Upper lobe of left lung (tissue), 6 donors: ENCODE results near the gene CTBS. TPM values are rescaled to one million over a fixed set of nuclear protein-coding genes. Genes with fewer than 3 reads are reported as not detected.
A peak's percentile ranks its signal among the peaks of the same experiment; 100 is the strongest.

Experiments used
- ATAC-seq, 2 donors: fragments of 200-7000 bp; cut with Tn5 transposase; one replicate each; pipeline ENCODE4 v1.9.1; 2022; ENCODE audit warnings: mild to moderate bottlenecking in 2 of 2, moderate library complexity in 2 of 2; ENCODE audit not compliant: low FRiP score in 2 of 2
- DNase-seq, 2 donors: peaks; one replicate each; pipeline ENCODE4 v3.0.0-alpha.2; 2019 to 2020
- H3K27ac ChIP-seq, 4 donors: fragments of 200-600 bp; sonication (generic); one replicate each; pipeline ENCODE4 v1.5.1; 2016 to 2019
- H3K27me3 ChIP-seq, 4 donors: fragments of 200-600 bp; sonication (generic); one replicate each; pipeline ENCODE4 v1.5.1; 2017 to 2019
- H3K36me3 ChIP-seq, 4 donors: fragments of 200-600 bp; sonication (generic); one replicate each; pipeline ENCODE4 v1.5.1; 2016 to 2019
- H3K4me1 ChIP-seq, 4 donors: fragments of 200-600 bp; sonication (generic); one replicate each; pipeline ENCODE4 v1.5.1; 2018 to 2019
- H3K4me3 ChIP-seq, 4 donors: fragments of 200-600 bp; sonication (generic); one replicate each; pipeline ENCODE4 v1.5.1; 2017 to 2019; ENCODE audit warnings: mild to moderate bottlenecking in 2 of 4, moderate library complexity in 1 of 4
- H3K9me3 ChIP-seq, 4 donors: fragments of 200-600 bp; sonication (generic); one replicate each; pipeline ENCODE4 v1.5.1; 2018 to 2019
- CTCF ChIP-seq, 6 experiments: fragments of 450-650 bp in 4 of 6; fragments of 200-600 bp in 2 of 6; sonication (generic) in 2 of 6; IDR thresholded peaks; one replicate each; pipeline ENCODE4 v1.5.1; 2016 to 2019; ENCODE audit warnings: antibody characterized with exemption in 6 of 6
- EP300 ChIP-seq, 4 donors: sonication (generic); formaldehyde crosslinking; IDR thresholded peaks; one replicate each; pipeline ENCODE4 v1.5.1; 2017; ENCODE audit warnings: antibody characterized with exemption in 4 of 4, control low read depth in 2 of 4
- POLR2A ChIP-seq, 4 donors: fragments of 450-650 bp; IDR thresholded peaks; one replicate each; pipeline ENCODE4 v1.5.1; 2016 to 2017; ENCODE audit warnings: antibody characterized with exemption in 4 of 4, mild to moderate bottlenecking in 2 of 4
- POLR2AphosphoS5 ChIP-seq, 2 donors: sonication (generic); formaldehyde crosslinking; IDR thresholded peaks; one replicate each; pipeline ENCODE4 v1.5.1; 2017; ENCODE audit warnings: antibody characterized with exemption in 2 of 2
- WGBS, 2 donors: methylation state at CpG; one replicate each; pipeline ENCODE4 v1.1.5; 2017 to 2018; 5-methylcytosine and 5-hydroxymethylcytosine counted together
- total RNA-seq, 6 donors: library from RNA; depleted of rRNA in 4 of 6; stranded (reverse); fragments of >200 nt in 4 of 6; gene quantifications; one replicate each; pipeline versions ENCODE4 v1.1.0 to v1.2.1, GENCODE V29; 2016 to 2021
- donor health status: DM: no; HTN: no; CAD: no; lungs with moderate emphysema.
- donor health status: DM: no; HTN: yes; CAD: no; lungs with severe emphysema.

Gene CTBS
- total RNA-seq, 6 donors from 2014 or later = 3.0 to 24.7 (median 19.0) TPM

- H3K27me3 ChIP-seq = no peaks in the 10 kb centered on the region
- H3K9me3 ChIP-seq = no peaks in the 10 kb centered on the region
- H3K4me1 ChIP-seq = no peaks in the 10 kb centered on the region
- TF ChIP-seq CTCF (IDR thresholded peaks at IDR 0.05) = peak in 1 of 6 experiments; percentile 13
- TF ChIP-seq POLR2AphosphoS5 (IDR thresholded peaks at IDR 0.05) = no peak
- TF ChIP-seq POLR2A (IDR thresholded peaks at IDR 0.05) = no peak
- no peak overlapping the region for H3K4me3 ChIP-seq
- no peak overlapping the region for H3K27ac ChIP-seq
- DNase-seq (no peak), ATAC-seq (no peak)
- 91 to 92% methylated on average over 4 of the region's 4 CpGs for WGBS, 2 donors
- peaks cover 0 to 14% (median 0%) of the 10 kb centered on the region in 4 donors for H3K36me3 ChIP-seq
These were observed 32.6 kb downstream of the CTBS start for GRCh38 chr1:84541679-84542078.

GRCh38 chr1:84540759-84541158 is 33.5 kb downstream of the CTBS start:
- Histone ChIP-seq H3K36me3 (peaks cover 0 to 14% (median 0%) of the 10 kb centered on the region in 4 donors), H3K27me3 (no peaks in the 10 kb centered on the region), H3K4me3 (no peak overlapping the region), H3K4me1 (no peaks in the 10 kb centered on the region), H3K9me3 (no peaks in the 10 kb centered on the region), H3K27ac (no peak overlapping the region)
- TF ChIP-seq EP300 (IDR thresholded peaks at IDR 0.05) (no peak), POLR2AphosphoS5 (IDR thresholded peaks at IDR 0.05) (no peak), CTCF (IDR thresholded peaks at IDR 0.05) (no peak), POLR2A (IDR thresholded peaks at IDR 0.05) (no peak)
- no peak for ATAC-seq
- 48 to 51% methylated on average over 1 of the region's 1 CpG for WGBS, 2 donors
- no peak for DNase-seq

GRCh38 chr1:84539972-84540371 is 34.3 kb downstream of the CTBS start:
- peaks cover 0 to 14% (median 0%) of the 10 kb centered on the region in 4 donors for H3K36me3 ChIP-seq
- TF ChIP-seq CTCF (IDR thresholded peaks at IDR 0.05) (no peak), POLR2AphosphoS5 (IDR thresholded peaks at IDR 0.05) (no peak), POLR2A (IDR thresholded peaks at IDR 0.05) (no peak), EP300 (IDR thresholded peaks at IDR 0.05) (no peak)
- H3K27ac ChIP-seq = no peak overlapping the region
- no peaks in the 10 kb centered on the region for H3K9me3 ChIP-seq
- WGBS, 2 donors = 89 to 92% methylated on average over 3 of the region's 3 CpGs
- DNase-seq (no peak), ATAC-seq (no peak)
- H3K4me1 ChIP-seq = no peaks in the 10 kb centered on the region
- no peaks in the 10 kb centered on the region for H3K27me3 ChIP-seq
- no peak overlapping the region for H3K4me3 ChIP-seq

- H3K27ac ChIP-seq = no peak overlapping the region
- no peak overlapping the region for H3K4me3 ChIP-seq
- no peak for ATAC-seq
- H3K9me3 ChIP-seq = no peaks in the 10 kb centered on the region
- H3K4me1 ChIP-seq = no peaks in the 10 kb centered on the region
- TF ChIP-seq POLR2A (IDR thresholded peaks at IDR 0.05) (no peak), EP300 (IDR thresholded peaks at IDR 0.05) (no peak), CTCF (IDR thresholded peaks at IDR 0.05) (no peak), POLR2AphosphoS5 (IDR thresholded peaks at IDR 0.05) (no peak)
- peaks cover 0 to 14% (median 0%) of the 10 kb centered on the region in 4 donors for H3K36me3 ChIP-seq
- H3K27me3 ChIP-seq = no peaks in the 10 kb centered on the region
- no peak for DNase-seq
These were observed 35.6 kb downstream of the CTBS start for GRCh38 chr1:84538599-84538998.

- 86 to 91% methylated on average over 1 of the region's 1 CpG for WGBS, 2 donors
- TF ChIP-seq EP300 (IDR thresholded peaks at IDR 0.05) (no peak), CTCF (IDR thresholded peaks at IDR 0.05) (no peak), POLR2A (IDR thresholded peaks at IDR 0.05) (no peak), POLR2AphosphoS5 (IDR thresholded peaks at IDR 0.05) (no peak)
- Histone ChIP-seq H3K27ac (no peak overlapping the region), H3K36me3 (no peaks in the 10 kb centered on the region), H3K4me1 (no peaks in the 10 kb centered on the region), H3K27me3 (no peaks in the 10 kb centered on the region), H3K4me3 (no peak overlapping the region), H3K9me3 (no peaks in the 10 kb centered on the region)
- DNase-seq = no peak
- ATAC-seq = no peak
These were observed 48.5 kb downstream of the CTBS start for GRCh38 chr1:84525779-84526178.
